Neural cell (in vitro differentiated cells): ENCODE data around the gene NELL1.

Experiments
- EP300 ChIP-seq: fragments of 450-650 bp; conservative IDR thresholded peaks from 2 replicates; pipeline ENCODE4 v1.6.1; 2014; ENCODE audit warnings: antibody characterized with exemption, mild to moderate bottlenecking, moderate library complexity; ENCODE audit not compliant: poor library complexity, severe bottlenecking
- EZH2 ChIP-seq: fragments of 200-600, 300-800 bp; shearing (Covaris generic), sonication (generic); IDR thresholded peaks from 2 replicates; pipeline ENCODE4 v1.6.1; 2014; ENCODE audit warnings: antibody characterized with exemption, low read length, borderline replicate concordance, mild to moderate bottlenecking; ENCODE audit not compliant: insufficient read depth, poor library complexity, severe bottlenecking
- POLR2AphosphoS5 ChIP-seq: IDR thresholded peaks from 2 replicates; pipeline ENCODE4 v1.6.1; 2012
- RAD21 ChIP-seq: fragments of 450-650 bp; conservative IDR thresholded peaks from 2 replicates; pipeline ENCODE4 v1.6.1; 2014; ENCODE audit warnings: antibody characterized with exemption, mild to moderate bottlenecking, moderate library complexity
- TF ChIP-seq, protein P1 (sequence below): fragments of 450-650 bp; IDR thresholded peaks from 2 replicates; pipeline ENCODE4 v1.5.1; 2014; ENCODE audit warnings: antibody characterized with exemption, mild to moderate bottlenecking, moderate library complexity; ENCODE audit not compliant: poor library complexity, severe bottlenecking

DNA sequence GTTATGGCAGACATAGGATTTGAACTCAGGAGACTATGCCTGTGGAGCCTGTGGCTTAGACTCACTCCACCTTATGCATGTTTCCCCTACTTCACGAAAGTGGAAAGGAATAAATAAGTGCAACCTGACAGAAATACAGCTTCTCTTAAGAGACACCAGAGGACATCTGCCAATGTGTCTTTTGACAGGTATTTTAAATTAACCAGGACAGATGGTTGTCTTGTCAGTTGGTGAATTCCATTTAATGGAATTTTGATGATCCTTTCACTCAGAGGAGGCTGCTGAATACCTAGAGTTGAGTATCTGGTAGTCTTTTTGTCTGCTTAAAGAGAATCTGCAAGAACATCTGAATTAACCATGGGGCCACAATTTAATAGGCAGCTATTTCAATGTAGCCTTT is 46.1 kb downstream of the NELL1 start:
- TF ChIP-seq, protein P1, sequence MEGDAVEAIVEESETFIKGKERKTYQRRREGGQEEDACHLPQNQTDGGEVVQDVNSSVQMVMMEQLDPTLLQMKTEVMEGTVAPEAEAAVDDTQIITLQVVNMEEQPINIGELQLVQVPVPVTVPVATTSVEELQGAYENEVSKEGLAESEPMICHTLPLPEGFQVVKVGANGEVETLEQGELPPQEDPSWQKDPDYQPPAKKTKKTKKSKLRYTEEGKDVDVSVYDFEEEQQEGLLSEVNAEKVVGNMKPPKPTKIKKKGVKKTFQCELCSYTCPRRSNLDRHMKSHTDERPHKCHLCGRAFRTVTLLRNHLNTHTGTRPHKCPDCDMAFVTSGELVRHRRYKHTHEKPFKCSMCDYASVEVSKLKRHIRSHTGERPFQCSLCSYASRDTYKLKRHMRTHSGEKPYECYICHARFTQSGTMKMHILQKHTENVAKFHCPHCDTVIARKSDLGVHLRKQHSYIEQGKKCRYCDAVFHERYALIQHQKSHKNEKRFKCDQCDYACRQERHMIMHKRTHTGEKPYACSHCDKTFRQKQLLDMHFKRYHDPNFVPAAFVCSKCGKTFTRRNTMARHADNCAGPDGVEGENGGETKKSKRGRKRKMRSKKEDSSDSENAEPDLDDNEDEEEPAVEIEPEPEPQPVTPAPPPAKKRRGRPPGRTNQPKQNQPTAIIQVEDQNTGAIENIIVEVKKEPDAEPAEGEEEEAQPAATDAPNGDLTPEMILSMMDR = no peak
- TF ChIP-seq EZH2 = no peak
- TF ChIP-seq EP300 = peak; percentile 89
- TF ChIP-seq RAD21 = no peak
- TF ChIP-seq POLR2AphosphoS5 = peak; percentile 25
